Measurements from ENCODE around the gene CHST15.

DNA sequence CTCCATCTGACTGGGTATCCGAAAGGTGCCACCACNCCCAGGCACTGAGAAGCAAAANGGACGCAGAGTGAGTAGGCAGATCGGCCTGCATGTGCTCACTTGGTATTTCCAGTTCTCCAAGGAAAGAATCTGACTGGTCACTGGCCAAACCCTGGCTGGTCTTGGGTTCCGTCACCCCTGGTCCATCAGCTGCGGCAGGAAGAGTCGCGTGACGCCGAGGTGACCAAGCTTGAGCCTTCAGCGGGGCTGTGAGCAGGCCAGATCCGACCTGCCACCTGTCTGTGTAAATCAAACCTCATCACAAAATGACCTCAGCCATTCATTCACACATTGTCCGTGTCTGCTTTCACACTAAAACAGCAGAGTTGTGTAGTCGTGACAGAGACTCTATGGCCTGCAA is 28.8 kb upstream of the CHST15 start:
- TF ChIP-seq POLR2A (IDR thresholded peaks at IDR 0.05): no peak
- TF ChIP-seq, protein P1, sequence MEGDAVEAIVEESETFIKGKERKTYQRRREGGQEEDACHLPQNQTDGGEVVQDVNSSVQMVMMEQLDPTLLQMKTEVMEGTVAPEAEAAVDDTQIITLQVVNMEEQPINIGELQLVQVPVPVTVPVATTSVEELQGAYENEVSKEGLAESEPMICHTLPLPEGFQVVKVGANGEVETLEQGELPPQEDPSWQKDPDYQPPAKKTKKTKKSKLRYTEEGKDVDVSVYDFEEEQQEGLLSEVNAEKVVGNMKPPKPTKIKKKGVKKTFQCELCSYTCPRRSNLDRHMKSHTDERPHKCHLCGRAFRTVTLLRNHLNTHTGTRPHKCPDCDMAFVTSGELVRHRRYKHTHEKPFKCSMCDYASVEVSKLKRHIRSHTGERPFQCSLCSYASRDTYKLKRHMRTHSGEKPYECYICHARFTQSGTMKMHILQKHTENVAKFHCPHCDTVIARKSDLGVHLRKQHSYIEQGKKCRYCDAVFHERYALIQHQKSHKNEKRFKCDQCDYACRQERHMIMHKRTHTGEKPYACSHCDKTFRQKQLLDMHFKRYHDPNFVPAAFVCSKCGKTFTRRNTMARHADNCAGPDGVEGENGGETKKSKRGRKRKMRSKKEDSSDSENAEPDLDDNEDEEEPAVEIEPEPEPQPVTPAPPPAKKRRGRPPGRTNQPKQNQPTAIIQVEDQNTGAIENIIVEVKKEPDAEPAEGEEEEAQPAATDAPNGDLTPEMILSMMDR (IDR thresholded peaks at IDR 0.05): no peak

Data from vagina (tissue), 2 donors.